Caco-2 (cell line): ENCODE measurements around the gene CXCR6. TPM values are rescaled to one million over a fixed set of nuclear protein-coding genes. Genes with fewer than 3 reads are reported as not detected.

Source experiments
- BruUV-seq: library from RNA; stranded (reverse); fragments of 400-500 nt; replicated peaks from 2 replicates; lab custom pipeline; 2021; lab: Mats Ljungman, UMichigan
- CTCF ChIA-PET: fragments of 300-600 bp; sonication (Branson Sonifier 250); formaldehyde crosslinking; loops from one replicate; lab custom pipeline; 2022; ENCODE audit warnings: antibody characterized with exemption; lab: Charles Lee
- POLR2A ChIA-PET: fragments of 300-600 bp; sonication (Branson Sonifier 250); formaldehyde crosslinking; loops from one replicate; lab custom pipeline; 2022; ENCODE audit warnings: antibody characterized with exemption; lab: Charles Lee
- DNase-seq, 2 experiments: peaks; one replicate each; pipeline versions ENCODE4 v3.0.0 to v3.0.0-alpha.2; 2020 to 2022
- H3K27me3 ChIP-seq: replicated peaks from 2 replicates; pipeline ENCODE4 v1.6.0; 2011; ENCODE audit warnings: low read length; ENCODE audit not compliant: control insufficient read depth, insufficient read depth
- H3K36me3 ChIP-seq: 2 replicates; pipeline ENCODE4 v1.5.1; 2011; ENCODE audit warnings: low read length; ENCODE audit not compliant: control insufficient read depth, insufficient read depth
- H3K4me1 ChIP-seq: fragments of 250-450 bp; sonication (Bioruptor Pico); 2 replicates; pipeline ENCODE4 v1.5.1; 2020; ENCODE audit warnings: mild to moderate bottlenecking
- H3K4me3 ChIP-seq: 2 replicates; pipeline ENCODE4 v1.5.1; 2011; ENCODE audit warnings: low read depth, mild to moderate bottlenecking, control low read depth, low read length
- H3K9me3 ChIP-seq: fragments of 250-450 bp; sonication (Bioruptor Pico); 2 replicates; pipeline ENCODE4 v1.5.1; 2020; ENCODE audit warnings: mild to moderate bottlenecking, moderate library complexity
- H3K27ac Mint-ChIP-seq: one replicate; pipeline ENCODE4 v1.8.0; 2022; ENCODE audit warnings: mixed read lengths; ENCODE audit not compliant: unreplicated experiment
- H3K27me3 Mint-ChIP-seq: one replicate; pipeline ENCODE4 v1.8.0; 2022; ENCODE audit warnings: mixed read lengths; ENCODE audit not compliant: insufficient read depth, unreplicated experiment
- H3K36me3 Mint-ChIP-seq: one replicate; pipeline ENCODE4 v1.8.0; 2022; ENCODE audit warnings: mild to moderate bottlenecking, mixed read lengths; ENCODE audit not compliant: insufficient read depth, unreplicated experiment
- H3K4me1 Mint-ChIP-seq: one replicate; pipeline ENCODE4 v1.8.0; 2022; ENCODE audit warnings: low read depth, mixed read lengths; ENCODE audit not compliant: unreplicated experiment
- H3K4me3 Mint-ChIP-seq: one replicate; pipeline ENCODE4 v1.8.0; 2022; ENCODE audit warnings: mild to moderate bottlenecking, moderate library complexity, mixed read lengths; ENCODE audit not compliant: unreplicated experiment
- H3K9me3 Mint-ChIP-seq: one replicate; pipeline ENCODE4 v1.8.0; 2022; ENCODE audit warnings: mixed read lengths; ENCODE audit not compliant: unreplicated experiment
- CTCF ChIP-seq, 2 experiments: fragments of 200-600 bp in 1 of 2; IDR thresholded peaks; 1 replicate in 1 of 2; 2 replicates in 1 of 2; pipeline versions ENCODE4 v1.5.1 to v1.8.0; 2011 to 2022; ENCODE audit warnings: antibody characterized with exemption in 1 of 2, control low read depth in 1 of 2, inconsistent platforms in 1 of 2, low read depth in 1 of 2, low read length in 1 of 2, mild to moderate bottlenecking in 1 of 2, moderate library complexity in 1 of 2; ENCODE audit not compliant: insufficient read depth in 1 of 2, severe bottlenecking in 1 of 2, unreplicated experiment in 1 of 2
- intact Hi-C: fragments of 100-400 bp; cut with micrococcal nuclease; formaldehyde crosslinking; loops from one replicate; pipeline ENCODE4 v1.10.0; 2022; ENCODE audit not compliant: unreplicated experiment
- total RNA-seq: library from RNA; stranded (reverse); gene quantifications from 2 replicates; pipeline ENCODE4 v1.2.3, GENCODE V29; 2022

Gene CXCR6
- total RNA-seq, 1 experiment from 2014 or later = not detected

- intact Hi-C loops = loop anchor here (5.0 kb wide), 2 partner anchors 86 to 416 kb away; partner anchors contain the start of gene LZTFL1
- no peak overlapping the region for H3K4me3 ChIP-seq
- H3K27me3 Mint-ChIP-seq = no peaks in the 10 kb centered on the region
- no peaks in the 10 kb centered on the region for H3K4me1 ChIP-seq
- BruUV-seq = no TSS peak
- DNase-seq = no peak
- no peaks in the 10 kb centered on the region for H3K9me3 Mint-ChIP-seq
- H3K4me3 Mint-ChIP-seq = no peak overlapping the region
- H3K9me3 ChIP-seq = no peaks in the 10 kb centered on the region
- H3K27ac Mint-ChIP-seq = no peak overlapping the region
- no peaks in the 10 kb centered on the region for H3K36me3 ChIP-seq
- H3K4me1 Mint-ChIP-seq = no peaks in the 10 kb centered on the region
- peaks cover 19% of the 10 kb centered on the region for H3K36me3 Mint-ChIP-seq
- no peaks in the 10 kb centered on the region for H3K27me3 ChIP-seq
- ChIA-PET POLR2A (no interaction called here), CTCF (no interaction called here)
- TF ChIP-seq CTCF (IDR thresholded peaks at IDR 0.05; ENCODE audit: insufficient read depth in 1 of 2, low read depth in 1 of 2, low read length in 1 of 2, severe bottlenecking in 1 of 2, unreplicated experiment in 1 of 2) = no peak
Measured at GRCh38 chr3:45927881-45928280, 15.4 kb upstream of the CXCR6 start.

GRCh38 chr3:45929042-45929679, 14.1 kb upstream of the CXCR6 start:
- H3K27me3 ChIP-seq = no peaks in the 10 kb centered on the region
- TF ChIP-seq CTCF (IDR thresholded peaks at IDR 0.05; ENCODE audit: insufficient read depth in 1 of 2, low read depth in 1 of 2, low read length in 1 of 2, severe bottlenecking in 1 of 2, unreplicated experiment in 1 of 2) = peak; percentile 59 to 82
- Mint-ChIP-seq H3K4me3 (no peak overlapping the region), H3K27me3 (no peaks in the 10 kb centered on the region), H3K36me3 (peaks cover 27% of the 10 kb centered on the region), H3K9me3 (no peaks in the 10 kb centered on the region), H3K27ac (no peak overlapping the region), H3K4me1 (no peaks in the 10 kb centered on the region)
- ChIA-PET CTCF (interaction anchor here (0.5 to 1.4 kb wide), 7 partner anchors 10 to 1599 kb away, joined by 3 to 12 read pairs (median 4); partner anchors contain the start of gene CCR1), POLR2A (no interaction called here)
- H3K36me3 ChIP-seq = 0 out of 2 replicates have a peak, but pooled peaks cover 1% of the 10 kb centered on the region
- no peak overlapping the region for H3K4me3 ChIP-seq
- no TSS peak for BruUV-seq
- no peaks in the 10 kb centered on the region for H3K4me1 ChIP-seq
- DNase-seq = peak; percentile 38 to 68
- H3K9me3 ChIP-seq = no peaks in the 10 kb centered on the region
- intact Hi-C loops = loop anchor here (1.0 to 5.0 kb wide), 3 partner anchors 87 to 417 kb away; partner anchors contain the start of gene LZTFL1

- H3K4me1 ChIP-seq = no peaks in the 10 kb centered on the region
- H3K36me3 ChIP-seq = peaks cover 2% of the 10 kb centered on the region; the same call in 1 of the 2 replicates
- H3K27me3 Mint-ChIP-seq = no peaks in the 10 kb centered on the region
- DNase-seq = no peak
- intact Hi-C loops = no loop called here
- no peak overlapping the region for H3K27ac Mint-ChIP-seq
- H3K4me3 ChIP-seq = no peak overlapping the region
- no TSS peak for BruUV-seq
- no peaks in the 10 kb centered on the region for H3K4me1 Mint-ChIP-seq
- peaks cover 33% of the 10 kb centered on the region for H3K36me3 Mint-ChIP-seq
- ChIA-PET CTCF (no interaction called here), POLR2A (no interaction called here)
- no peaks in the 10 kb centered on the region for H3K9me3 ChIP-seq
- H3K27me3 ChIP-seq = no peaks in the 10 kb centered on the region
- no peaks in the 10 kb centered on the region for H3K9me3 Mint-ChIP-seq
- TF ChIP-seq CTCF (IDR thresholded peaks at IDR 0.05; ENCODE audit: insufficient read depth in 1 of 2, low read depth in 1 of 2, low read length in 1 of 2, severe bottlenecking in 1 of 2, unreplicated experiment in 1 of 2) = no peak
- H3K4me3 Mint-ChIP-seq = no peak overlapping the region
Measured at GRCh38 chr3:45931496-45931895, 11.8 kb upstream of the CXCR6 start.
